ENCODE results near the gene NUB1. TPM values are rescaled to one million over a fixed set of nuclear protein-coding genes. Genes with fewer than 3 reads are reported as not detected.

Gene NUB1
- polyA plus RNA-seq, 3 donors: 32.0 to 39.2 (median 37.2) TPM

GRCh38 chr7:151368136-151368571, 26.5 kb downstream of the NUB1 start:
- H3K4me3 Mint-ChIP-seq: no peak overlapping the region
- Histone ChIP-seq H3K36me3 (replicated peaks in 1 of 2; ENCODE audit: control insufficient read depth in 1 of 2, insufficient read depth in 2 of 2, low read length in 2 of 2) (peaks cover 44 to 56% of the 10 kb centered on the region in 2 donors), H3K27me3 (ENCODE audit: control insufficient read depth in 2 of 2, insufficient read depth in 2 of 2, low read length in 2 of 2) (no peaks in the 10 kb centered on the region), H3K9me3 (replicated peaks in 1 of 2; ENCODE audit: control insufficient read depth in 1 of 2, insufficient read depth in 1 of 2, low read length in 2 of 2) (no peaks in the 10 kb centered on the region), H3K4me2 (replicated peaks; ENCODE audit: extremely low read depth, low read length, poor library complexity, severe bottlenecking) (no peak overlapping the region), H4K20me1 (ENCODE audit: insufficient read depth, low read length) (peaks cover 9% of the 10 kb centered on the region), H3K4me3 (replicated peaks in 1 of 3; ENCODE audit: low read depth in 2 of 3, low read length in 3 of 3) (no peak overlapping the region), H3K27ac (ENCODE audit: low read depth in 1 of 2, low read length in 2 of 2) (no peak overlapping the region), H2AFZ (ENCODE audit: insufficient read depth, low read depth, low read length, poor library complexity, severe bottlenecking) (no peak overlapping the region), H3K9ac (ENCODE audit: insufficient read depth, low read length, poor library complexity, severe bottlenecking) (no peak overlapping the region), H3K79me2 (ENCODE audit: insufficient read depth, low read length) (no peaks in the 10 kb centered on the region), H3K4me1 (ENCODE audit: control insufficient read depth in 1 of 2, insufficient read depth in 2 of 2, low read length in 2 of 2) (no peaks in the 10 kb centered on the region)
- peak; percentile 60 to 68 (median 66) for DNase-seq
- 25% methylated on average over 7 of the region's 11 CpGs for WGBS (ENCODE audit: insufficient coverage)
- peaks cover 57 to 63% of the 10 kb centered on the region in 2 donors for H3K36me3 Mint-ChIP-seq
- H3K27me3 Mint-ChIP-seq (ENCODE audit: low read depth in 3 of 3): peaks cover 0 to 3% (median 2%) of the 10 kb centered on the region in 3 donors
- no peaks in the 10 kb centered on the region for H3K4me1 Mint-ChIP-seq
- TF ChIP-seq CTCF (IDR thresholded peaks at IDR 0.05): peak; percentile 97
- no peak overlapping the region for H3K27ac Mint-ChIP-seq
- H3K9me3 Mint-ChIP-seq: peaks cover 0 to 1% (median 0%) of the 10 kb centered on the region in 7 donors
- intact Hi-C loops (cut with micrococcal nuclease): loop anchor here (1.0 to 5.0 kb wide), 3 partner anchors 80 to 394 kb away; no protein-coding TSS in a partner anchor

- H4K20me1 ChIP-seq (ENCODE audit: insufficient read depth, low read length): peaks cover 14% of the 10 kb centered on the region
- Mint-ChIP-seq H3K9me3 (no peaks in the 10 kb centered on the region), H3K36me3 (peaks cover 73 to 76% of the 10 kb centered on the region in 2 donors), H3K4me1 (no peaks in the 10 kb centered on the region), H3K27ac (no peak overlapping the region), H3K27me3 (ENCODE audit: low read depth in 3 of 3) (peaks cover 0 to 4% (median under 1%) of the 10 kb centered on the region in 3 donors), H3K4me3 (no peak overlapping the region)
- H3K4me3 ChIP-seq (replicated peaks in 1 of 3; ENCODE audit: low read depth in 2 of 3, low read length in 3 of 3): no peak overlapping the region
- no peaks in the 10 kb centered on the region for H3K4me1 ChIP-seq (ENCODE audit: control insufficient read depth in 1 of 2, insufficient read depth in 2 of 2, low read length in 2 of 2)
- H3K27me3 ChIP-seq (ENCODE audit: control insufficient read depth in 2 of 2, insufficient read depth in 2 of 2, low read length in 2 of 2): no peaks in the 10 kb centered on the region
- TF ChIP-seq CTCF (IDR thresholded peaks at IDR 0.05): no peak
- intact Hi-C loops (cut with micrococcal nuclease): no loop called here
- DNase-seq: peak in 1 of 3 donors; percentile 1
- WGBS (ENCODE audit: insufficient coverage): 100% methylated on average over 1 of the region's 2 CpGs
- no peak overlapping the region for H2AFZ ChIP-seq (ENCODE audit: insufficient read depth, low read depth, low read length, poor library complexity, severe bottlenecking)
- peaks cover 63 to 77% of the 10 kb centered on the region in 2 donors for H3K36me3 ChIP-seq (replicated peaks in 1 of 2; ENCODE audit: control insufficient read depth in 1 of 2, insufficient read depth in 2 of 2, low read length in 2 of 2)
- H3K4me2 ChIP-seq (replicated peaks; ENCODE audit: extremely low read depth, low read length, poor library complexity, severe bottlenecking): no peak overlapping the region
- H3K79me2 ChIP-seq (ENCODE audit: insufficient read depth, low read length): no peaks in the 10 kb centered on the region
- no peaks in the 10 kb centered on the region for H3K9me3 ChIP-seq (replicated peaks in 1 of 2; ENCODE audit: control insufficient read depth in 1 of 2, insufficient read depth in 1 of 2, low read length in 2 of 2)
- H3K9ac ChIP-seq (ENCODE audit: insufficient read depth, low read length, poor library complexity, severe bottlenecking): no peak overlapping the region
- H3K27ac ChIP-seq (ENCODE audit: low read depth in 1 of 2, low read length in 2 of 2): no peak overlapping the region
Observed at GRCh38 chr7:151371266-151371665, 29.7 kb downstream of the NUB1 start.

Measured in CD14-positive monocyte (primary cell).